Liver (tissue), 9 donors: ENCODE data around the gene OLFML2B. TPM values are rescaled to one million over a fixed set of nuclear protein-coding genes. Genes with fewer than 3 reads are reported as not detected.

Experiments used
- DNase-seq: peaks from one replicate; pipeline ENCODE4 v3.0.0-alpha.2; 2017; ENCODE audit warnings: low spot score
- H3K27ac ChIP-seq, 2 donors: one replicate each; pipeline ENCODE4 v1.7.0; 2013; ENCODE audit warnings: inconsistent platforms in 2 of 2, low read length in 2 of 2, control low read depth in 1 of 2, low read depth in 1 of 2, mild to moderate bottlenecking in 1 of 2
- H3K27me3 ChIP-seq, 4 donors: one replicate each; pipeline versions ENCODE4 v1.6.1 to v1.7.0; 2013; ENCODE audit warnings: low read length in 3 of 4, inconsistent platforms in 1 of 4, mild to moderate bottlenecking in 1 of 4, moderate library complexity in 1 of 4; ENCODE audit not compliant: control insufficient read depth in 4 of 4, insufficient read depth in 4 of 4
- H3K36me3 ChIP-seq, 4 donors: one replicate each; pipeline versions ENCODE4 v1.6.1 to v1.7.0; 2013; ENCODE audit warnings: low read length in 3 of 4, mild to moderate bottlenecking in 3 of 4, low read depth in 1 of 4, moderate library complexity in 1 of 4; ENCODE audit not compliant: control insufficient read depth in 4 of 4, insufficient read depth in 3 of 4
- H3K4me1 ChIP-seq, 4 donors: one replicate each; pipeline versions ENCODE4 v1.6.1 to v1.7.0; 2013; ENCODE audit warnings: low read length in 3 of 4, mild to moderate bottlenecking in 3 of 4, moderate library complexity in 1 of 4; ENCODE audit not compliant: control insufficient read depth in 4 of 4, insufficient read depth in 4 of 4
- H3K4me3 ChIP-seq, 3 donors: one replicate each; pipeline versions ENCODE4 v1.6.1 to v1.7.0; 2013; ENCODE audit warnings: low read length in 3 of 3, control low read depth in 1 of 3, low read depth in 1 of 3, mild to moderate bottlenecking in 1 of 3
- H3K9ac ChIP-seq, 2 donors: one replicate each; pipeline ENCODE4 v1.7.0; 2013; ENCODE audit warnings: low read length in 2 of 2, mild to moderate bottlenecking in 2 of 2, moderate library complexity in 2 of 2, control low read depth in 1 of 2, low read depth in 1 of 2
- H3K9me3 ChIP-seq, 4 donors: one replicate each; pipeline versions ENCODE4 v1.6.1 to v1.7.0; 2013; ENCODE audit warnings: low read length in 3 of 4; ENCODE audit not compliant: control insufficient read depth in 4 of 4
- EGR1 ChIP-seq, 2 donors: IDR thresholded peaks; 2 replicates each; pipeline ENCODE4 v1.6.1; 2016 to 2018; ENCODE audit warnings: antibody characterized with exemption in 2 of 2, low read depth in 2 of 2
- FOXA2 ChIP-seq: IDR thresholded peaks from 2 replicates; pipeline ENCODE4 v1.6.1; 2016; ENCODE audit warnings: antibody characterized with exemption
- GABPA ChIP-seq, 2 donors: IDR thresholded peaks in 1 of 2; conservative IDR thresholded peaks in 1 of 2; 2 replicates each; pipeline ENCODE4 v1.6.1; 2016; ENCODE audit warnings: antibody characterized with exemption in 2 of 2, mild to moderate bottlenecking in 1 of 2, moderate library complexity in 1 of 2
- HNF4A ChIP-seq, 2 donors: conservative IDR thresholded peaks; 2 replicates each; pipeline ENCODE4 v1.6.1; 2016; ENCODE audit warnings: antibody characterized with exemption in 2 of 2, mild to moderate bottlenecking in 2 of 2
- HNF4G ChIP-seq: IDR thresholded peaks from 2 replicates; pipeline ENCODE4 v1.6.1; 2016; ENCODE audit warnings: antibody characterized with exemption
- JUND ChIP-seq, 2 donors: IDR thresholded peaks; 2 replicates each; pipeline ENCODE4 v1.6.1; 2016; ENCODE audit warnings: antibody characterized with exemption in 2 of 2
- RAD21 ChIP-seq, 2 donors: IDR thresholded peaks; 2 replicates each; pipeline ENCODE4 v1.6.1; 2016; ENCODE audit warnings: antibody characterized with exemption in 2 of 2, mild to moderate bottlenecking in 2 of 2
- RXRA ChIP-seq, 2 donors: IDR thresholded peaks; 2 replicates each; pipeline ENCODE4 v1.6.1; 2017 to 2018; ENCODE audit warnings: antibody characterized with exemption in 2 of 2, mild to moderate bottlenecking in 1 of 2
- TAF1 ChIP-seq: conservative IDR thresholded peaks from 2 replicates; pipeline ENCODE4 v1.6.1; 2016; ENCODE audit warnings: antibody characterized with exemption, mild to moderate bottlenecking
- YY1 ChIP-seq: IDR thresholded peaks from 2 replicates; pipeline ENCODE4 v1.6.1; 2016; ENCODE audit warnings: antibody characterized with exemption, mild to moderate bottlenecking
- WGBS: extraction: QIAGEN DNeasy Blood & Tissue Kit; methylation state at CpG from one replicate; pipeline ENCODE4 v1.1.7; 2013; 5-methylcytosine and 5-hydroxymethylcytosine counted together
- polyA plus RNA-seq, 2 donors: library from polyadenylated mRNA; stranded (reverse) in 1 of 2; unstranded in 1 of 2; fragments of 200-250 nt in 1 of 2; fragments of >200 nt in 1 of 2; fragmentation: Nextera tagmentation in 1 of 2; extraction: Ambion mirVana in 1 of 2; gene quantifications; one replicate each; pipeline versions ENCODE4 v1.2.1 to v1.2.3, GENCODE V29; 2013 to 2015
- total RNA-seq, 2 donors: library from RNA; depleted of rRNA; stranded (reverse); fragments of >200 nt; gene quantifications; one replicate each; pipeline ENCODE4 v1.2.3, GENCODE V29; 2014
- TF ChIP-seq, protein P1 (sequence below): IDR thresholded peaks from 2 replicates; pipeline ENCODE4 v1.6.1; 2016; ENCODE audit warnings: antibody characterized with exemption
- TF ChIP-seq, protein P2 (sequence below): IDR thresholded peaks from 2 replicates; pipeline ENCODE4 v1.6.1; 2016; ENCODE audit warnings: antibody characterized with exemption, mild to moderate bottlenecking
- TF ChIP-seq, protein P3 (sequence below): fragments of 150-350 bp; IDR thresholded peaks from 2 replicates; pipeline ENCODE4 v1.5.1; 2017; ENCODE audit warnings: improper control_type of control experiment, low read depth, low read length; ENCODE audit not compliant: missing input control
- TF ChIP-seq, protein P4 (sequence below): IDR thresholded peaks from 2 replicates; pipeline ENCODE4 v1.6.1; 2016; ENCODE audit warnings: antibody characterized with exemption
- TF ChIP-seq, protein P5 (sequence below): IDR thresholded peaks from 2 replicates; pipeline ENCODE4 v1.6.1; 2016; ENCODE audit warnings: antibody characterized with exemption
- donor health status: healthy.
- donor health status: healthy.
- donor health status: healthy.
- donor health status: healthy.
- donor health status: healthy.

Gene OLFML2B
- total RNA-seq (under 1 TPM; 0.65 to 0.84 TPM), polyA plus RNA-seq (under 1 TPM; 0.54 to 0.82 TPM)

DNA sequence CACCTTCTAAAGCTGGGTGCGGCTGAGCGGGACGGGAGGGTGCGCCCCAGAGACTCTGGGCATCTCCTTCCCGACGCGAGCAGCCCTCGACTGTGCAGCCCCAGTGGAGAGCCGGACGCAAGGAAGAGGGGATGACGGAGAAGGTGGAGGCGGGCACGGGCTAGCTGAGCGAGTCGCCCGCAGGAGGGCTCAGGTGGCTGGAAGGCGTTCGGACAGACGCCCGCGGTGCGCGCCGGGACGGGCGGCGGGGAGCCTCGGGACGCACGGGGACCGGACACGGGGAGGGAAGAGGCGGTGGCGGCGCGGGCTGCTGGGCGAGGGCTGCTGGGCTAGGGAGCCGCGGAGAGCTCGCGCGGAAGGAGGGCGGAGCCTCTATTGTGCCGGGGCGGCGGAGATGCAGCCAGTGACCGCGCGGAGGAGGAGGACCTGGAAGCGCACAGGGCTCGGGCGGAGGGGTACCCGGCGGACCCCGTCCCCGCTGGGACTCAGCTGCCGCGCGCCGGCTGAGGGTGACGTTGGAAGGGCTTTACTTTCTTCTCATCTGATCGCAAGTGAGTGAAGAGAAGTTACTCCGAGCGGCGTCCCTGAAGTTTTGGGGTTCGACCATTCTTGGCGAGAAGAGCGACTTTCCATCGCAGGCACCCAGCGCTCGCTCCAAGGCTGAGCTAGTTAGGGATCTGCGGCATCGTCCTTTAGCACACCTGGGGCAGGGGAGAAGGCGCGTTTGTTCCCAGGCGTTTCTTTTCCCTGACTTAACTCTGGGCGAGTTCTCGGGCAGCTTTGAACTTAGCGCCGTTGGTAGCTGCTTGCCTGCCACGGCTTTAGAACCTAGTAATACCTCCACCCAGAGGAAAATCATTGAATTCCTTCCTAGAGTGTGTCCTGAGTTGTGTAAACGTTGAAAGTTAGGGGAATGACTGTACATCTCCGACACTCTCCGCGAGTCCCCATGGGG is at the start of gene OLFML2B:
TSS of gene OLFML2B (minus strand) at position 323 of the 955 bp plus-strand sequence. CDS start 439 bp downstream, outside the sequence.
- H3K27ac ChIP-seq = no peak within 1 kb of the TSS
- DNase-seq = peak; percentile 58
- H3K9me3 ChIP-seq = peaks cover 0 to 3% (median 0%) of the 10 kb centered on the region in 4 donors
- H3K9ac ChIP-seq = no peak within 1 kb of the TSS
- 1% methylated on average over 85 of the region's 85 CpGs for WGBS
- TF ChIP-seq GABPA (IDR thresholded peaks at IDR 0.05 in 1 of 2, conservative IDR thresholded peaks at IDR 0.05 in 1 of 2) = no peak
- no peak for TF ChIP-seq FOXA2
- no peak for TF ChIP-seq JUND (IDR thresholded peaks at IDR 0.05)
- no peak for TF ChIP-seq HNF4G
- peak; percentile 66 to 70 for TF ChIP-seq RAD21 (IDR thresholded peaks at IDR 0.05)
- TF ChIP-seq, protein P1, sequence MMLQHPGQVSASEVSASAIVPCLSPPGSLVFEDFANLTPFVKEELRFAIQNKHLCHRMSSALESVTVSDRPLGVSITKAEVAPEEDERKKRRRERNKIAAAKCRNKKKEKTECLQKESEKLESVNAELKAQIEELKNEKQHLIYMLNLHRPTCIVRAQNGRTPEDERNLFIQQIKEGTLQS = no peak
- TF ChIP-seq, protein P2, sequence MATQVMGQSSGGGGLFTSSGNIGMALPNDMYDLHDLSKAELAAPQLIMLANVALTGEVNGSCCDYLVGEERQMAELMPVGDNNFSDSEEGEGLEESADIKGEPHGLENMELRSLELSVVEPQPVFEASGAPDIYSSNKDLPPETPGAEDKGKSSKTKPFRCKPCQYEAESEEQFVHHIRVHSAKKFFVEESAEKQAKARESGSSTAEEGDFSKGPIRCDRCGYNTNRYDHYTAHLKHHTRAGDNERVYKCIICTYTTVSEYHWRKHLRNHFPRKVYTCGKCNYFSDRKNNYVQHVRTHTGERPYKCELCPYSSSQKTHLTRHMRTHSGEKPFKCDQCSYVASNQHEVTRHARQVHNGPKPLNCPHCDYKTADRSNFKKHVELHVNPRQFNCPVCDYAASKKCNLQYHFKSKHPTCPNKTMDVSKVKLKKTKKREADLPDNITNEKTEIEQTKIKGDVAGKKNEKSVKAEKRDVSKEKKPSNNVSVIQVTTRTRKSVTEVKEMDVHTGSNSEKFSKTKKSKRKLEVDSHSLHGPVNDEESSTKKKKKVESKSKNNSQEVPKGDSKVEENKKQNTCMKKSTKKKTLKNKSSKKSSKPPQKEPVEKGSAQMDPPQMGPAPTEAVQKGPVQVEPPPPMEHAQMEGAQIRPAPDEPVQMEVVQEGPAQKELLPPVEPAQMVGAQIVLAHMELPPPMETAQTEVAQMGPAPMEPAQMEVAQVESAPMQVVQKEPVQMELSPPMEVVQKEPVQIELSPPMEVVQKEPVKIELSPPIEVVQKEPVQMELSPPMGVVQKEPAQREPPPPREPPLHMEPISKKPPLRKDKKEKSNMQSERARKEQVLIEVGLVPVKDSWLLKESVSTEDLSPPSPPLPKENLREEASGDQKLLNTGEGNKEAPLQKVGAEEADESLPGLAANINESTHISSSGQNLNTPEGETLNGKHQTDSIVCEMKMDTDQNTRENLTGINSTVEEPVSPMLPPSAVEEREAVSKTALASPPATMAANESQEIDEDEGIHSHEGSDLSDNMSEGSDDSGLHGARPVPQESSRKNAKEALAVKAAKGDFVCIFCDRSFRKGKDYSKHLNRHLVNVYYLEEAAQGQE = no peak
- no peak for TF ChIP-seq TAF1
- TF ChIP-seq, protein P3, sequence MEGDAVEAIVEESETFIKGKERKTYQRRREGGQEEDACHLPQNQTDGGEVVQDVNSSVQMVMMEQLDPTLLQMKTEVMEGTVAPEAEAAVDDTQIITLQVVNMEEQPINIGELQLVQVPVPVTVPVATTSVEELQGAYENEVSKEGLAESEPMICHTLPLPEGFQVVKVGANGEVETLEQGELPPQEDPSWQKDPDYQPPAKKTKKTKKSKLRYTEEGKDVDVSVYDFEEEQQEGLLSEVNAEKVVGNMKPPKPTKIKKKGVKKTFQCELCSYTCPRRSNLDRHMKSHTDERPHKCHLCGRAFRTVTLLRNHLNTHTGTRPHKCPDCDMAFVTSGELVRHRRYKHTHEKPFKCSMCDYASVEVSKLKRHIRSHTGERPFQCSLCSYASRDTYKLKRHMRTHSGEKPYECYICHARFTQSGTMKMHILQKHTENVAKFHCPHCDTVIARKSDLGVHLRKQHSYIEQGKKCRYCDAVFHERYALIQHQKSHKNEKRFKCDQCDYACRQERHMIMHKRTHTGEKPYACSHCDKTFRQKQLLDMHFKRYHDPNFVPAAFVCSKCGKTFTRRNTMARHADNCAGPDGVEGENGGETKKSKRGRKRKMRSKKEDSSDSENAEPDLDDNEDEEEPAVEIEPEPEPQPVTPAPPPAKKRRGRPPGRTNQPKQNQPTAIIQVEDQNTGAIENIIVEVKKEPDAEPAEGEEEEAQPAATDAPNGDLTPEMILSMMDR = peak; percentile 23
- TF ChIP-seq HNF4A (conservative IDR thresholded peaks at IDR 0.05) = no peak
- no peak for TF ChIP-seq RXRA (IDR thresholded peaks at IDR 0.05)
- TF ChIP-seq, protein P4, sequence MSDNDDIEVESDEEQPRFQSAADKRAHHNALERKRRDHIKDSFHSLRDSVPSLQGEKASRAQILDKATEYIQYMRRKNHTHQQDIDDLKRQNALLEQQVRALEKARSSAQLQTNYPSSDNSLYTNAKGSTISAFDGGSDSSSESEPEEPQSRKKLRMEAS = no peak
- TF ChIP-seq EGR1 (IDR thresholded peaks at IDR 0.05; ENCODE audit: low read depth in 2 of 2) = no peak
- H3K27me3 ChIP-seq = peaks cover 0 to 6% (median 2%) of the 10 kb centered on the region in 4 donors
- peak within 1 kb of the TSS; percentile 53 to 67 (median 62) for H3K4me3 ChIP-seq
- peaks cover 3 to 17% (median 14%) of the 10 kb centered on the region in 4 donors for H3K4me1 ChIP-seq
- no peaks in the 10 kb centered on the region for H3K36me3 ChIP-seq

DNA sequence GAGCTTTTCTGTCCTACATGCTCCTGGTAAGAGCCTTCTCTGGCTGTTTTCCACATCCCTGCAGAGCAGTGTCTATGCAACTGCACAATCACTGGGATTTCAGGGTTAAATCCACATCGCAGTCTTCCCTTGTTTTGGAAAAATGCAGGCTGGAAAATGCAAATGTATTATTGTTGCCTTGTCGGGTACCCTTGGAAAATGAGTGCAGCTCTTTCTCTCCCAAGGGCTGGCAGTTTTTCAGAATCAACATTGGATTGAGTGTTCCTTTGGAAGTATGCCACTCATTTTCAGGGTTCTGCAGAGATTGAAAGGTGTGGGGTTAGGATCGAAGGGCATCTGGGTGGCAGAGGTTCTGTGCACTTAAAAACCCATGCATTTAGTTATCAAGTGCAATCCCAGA is 49.1 kb upstream of the OLFML2B start:
- Histone ChIP-seq H3K4me3 (peak overlapping the region in 2 of 3 donors; percentile 19 to 20), H3K9ac (peak overlapping the region in 1 of 2 donors; percentile 19), H3K36me3 (no peaks in the 10 kb centered on the region), H3K27me3 (no peaks in the 10 kb centered on the region), H3K9me3 (no peaks in the 10 kb centered on the region), H3K27ac (no peak overlapping the region), H3K4me1 (peaks cover 3 to 28% (median 26%) of the 10 kb centered on the region in 4 donors)
- no peak for DNase-seq
- WGBS = 25% methylated on average over 3 of the region's 3 CpGs
- TF ChIP-seq, protein P3 = no peak
- TF ChIP-seq TAF1 = no peak
- TF ChIP-seq EGR1 (IDR thresholded peaks at IDR 0.05; ENCODE audit: low read depth in 2 of 2) = no peak
- peak; percentile 38 for TF ChIP-seq FOXA2
- peak; percentile 54 to 57 for TF ChIP-seq HNF4A (conservative IDR thresholded peaks at IDR 0.05)
- peak; percentile 35 to 38 for TF ChIP-seq RAD21 (IDR thresholded peaks at IDR 0.05)
- TF ChIP-seq, protein P5, sequence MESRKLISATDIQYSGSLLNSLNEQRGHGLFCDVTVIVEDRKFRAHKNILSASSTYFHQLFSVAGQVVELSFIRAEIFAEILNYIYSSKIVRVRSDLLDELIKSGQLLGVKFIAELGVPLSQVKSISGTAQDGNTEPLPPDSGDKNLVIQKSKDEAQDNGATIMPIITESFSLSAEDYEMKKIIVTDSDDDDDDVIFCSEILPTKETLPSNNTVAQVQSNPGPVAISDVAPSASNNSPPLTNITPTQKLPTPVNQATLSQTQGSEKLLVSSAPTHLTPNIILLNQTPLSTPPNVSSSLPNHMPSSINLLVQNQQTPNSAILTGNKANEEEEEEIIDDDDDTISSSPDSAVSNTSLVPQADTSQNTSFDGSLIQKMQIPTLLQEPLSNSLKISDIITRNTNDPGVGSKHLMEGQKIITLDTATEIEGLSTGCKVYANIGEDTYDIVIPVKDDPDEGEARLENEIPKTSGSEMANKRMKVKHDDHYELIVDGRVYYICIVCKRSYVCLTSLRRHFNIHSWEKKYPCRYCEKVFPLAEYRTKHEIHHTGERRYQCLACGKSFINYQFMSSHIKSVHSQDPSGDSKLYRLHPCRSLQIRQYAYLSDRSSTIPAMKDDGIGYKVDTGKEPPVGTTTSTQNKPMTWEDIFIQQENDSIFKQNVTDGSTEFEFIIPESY = no peak
- no peak for TF ChIP-seq HNF4G
- TF ChIP-seq YY1 = no peak
- TF ChIP-seq JUND (IDR thresholded peaks at IDR 0.05) = peak in 1 of 2 donors; percentile 32
